Activated gamma-delta T cell treated with Interleukin-2 at 50 U/mL for 16 hours (primary cell): Measurements from ENCODE around the gene CCDC33.

Source experiments
- DNase-seq: peaks from one replicate; pipeline ENCODE4 v3.0.0-alpha.2; 2020

The CCDC33 gene

GRCh38 chr15:74259821-74260607, 23.9 kb downstream of the CCDC33 start:
- DNase-seq: no peak

DNA sequence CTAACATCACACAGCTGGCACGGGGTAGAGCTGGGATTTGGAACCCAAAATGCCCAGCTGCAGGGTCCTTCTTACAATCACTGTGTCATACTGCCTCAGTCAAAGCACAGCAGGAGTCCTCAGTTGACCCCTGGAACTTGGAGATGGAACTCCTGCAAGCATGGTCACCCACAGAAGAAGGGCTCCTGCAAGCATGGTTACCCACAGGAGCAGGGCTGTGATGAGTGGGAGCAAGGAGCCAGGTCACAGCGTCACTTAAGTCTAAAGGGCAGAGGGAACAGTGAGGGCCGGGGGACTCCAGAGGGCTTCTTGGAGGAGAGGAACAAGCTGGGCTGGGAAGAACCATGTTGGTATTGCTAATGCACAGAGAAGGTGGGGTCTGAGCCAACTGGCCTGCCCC, 24.9 kb downstream of the CCDC33 start:
- DNase-seq: no peak

DNA sequence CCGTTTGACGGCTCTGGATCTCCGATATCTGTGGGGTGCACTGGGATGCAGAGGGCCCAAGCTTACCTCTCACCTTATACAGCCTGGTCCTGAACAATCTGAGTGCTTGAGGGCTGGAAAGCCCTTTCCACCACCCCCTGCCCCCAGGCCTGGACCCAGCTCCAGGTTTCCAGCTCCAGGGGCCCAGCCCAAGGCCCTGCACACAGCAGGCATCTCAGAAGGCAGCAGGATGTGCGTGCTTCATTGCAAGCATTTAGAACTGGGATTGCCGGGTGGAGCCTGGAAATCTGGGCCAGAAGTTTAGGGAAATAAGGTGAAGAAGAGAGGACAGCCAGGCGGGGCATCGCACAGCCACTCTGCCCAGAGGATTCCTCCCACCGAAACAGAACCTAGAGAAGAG, 25.6 kb downstream of the CCDC33 start:
- DNase-seq: no peak

- DNase-seq: no peak
Observed at GRCh38 chr15:74262151-74262550, 26.0 kb downstream of the CCDC33 start.

DNA sequence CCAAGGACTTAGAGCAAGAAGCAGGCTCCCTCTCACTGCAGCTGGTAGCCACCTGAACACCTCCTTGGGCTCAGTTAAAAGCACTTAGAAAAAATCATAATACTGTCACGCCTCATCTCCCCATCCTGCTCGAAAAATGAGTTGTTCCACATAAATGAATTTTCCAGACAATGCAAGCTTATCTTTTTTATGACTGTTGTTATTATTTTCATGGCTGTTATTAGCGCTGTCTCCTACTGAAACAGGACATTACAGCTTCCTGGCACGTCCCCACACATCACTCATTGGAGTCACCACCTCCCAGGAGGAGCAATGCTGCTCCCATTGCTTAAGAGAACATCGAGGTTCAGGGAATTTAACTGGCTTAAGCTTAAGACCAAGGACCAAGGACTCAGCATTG, 26.5 kb downstream of the CCDC33 start:
- no peak for DNase-seq

- DNase-seq: no peak
Observed at GRCh38 chr15:74263466-74263865, 27.3 kb downstream of the CCDC33 start.

GRCh38 chr15:74264081-74264501, 28.0 kb downstream of the CCDC33 start:
- no peak for DNase-seq

- no peak for DNase-seq
Observed at GRCh38 chr15:74265046-74265639, 29.0 kb downstream of the CCDC33 start.

DNA sequence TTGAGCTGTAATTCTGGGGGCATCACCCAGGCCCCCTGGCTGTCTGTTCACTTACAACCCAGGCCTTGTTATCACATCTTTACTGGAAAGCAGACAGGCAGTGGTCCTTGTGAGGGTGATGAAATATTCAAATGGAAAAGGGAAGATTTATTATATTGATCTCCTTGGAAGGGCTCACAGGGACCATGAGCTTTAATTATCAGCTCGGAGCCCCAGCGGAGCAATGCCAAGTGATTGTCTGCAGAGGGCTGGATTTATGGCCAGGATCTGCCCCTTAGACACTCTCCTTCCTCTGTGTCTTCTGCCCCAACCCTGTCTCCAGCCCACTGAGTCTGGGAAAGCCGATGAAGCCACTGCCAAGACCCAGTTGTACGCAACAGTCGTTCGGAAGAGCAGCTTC, 31.9 kb downstream of the CCDC33 start:
- no peak for DNase-seq

DNA sequence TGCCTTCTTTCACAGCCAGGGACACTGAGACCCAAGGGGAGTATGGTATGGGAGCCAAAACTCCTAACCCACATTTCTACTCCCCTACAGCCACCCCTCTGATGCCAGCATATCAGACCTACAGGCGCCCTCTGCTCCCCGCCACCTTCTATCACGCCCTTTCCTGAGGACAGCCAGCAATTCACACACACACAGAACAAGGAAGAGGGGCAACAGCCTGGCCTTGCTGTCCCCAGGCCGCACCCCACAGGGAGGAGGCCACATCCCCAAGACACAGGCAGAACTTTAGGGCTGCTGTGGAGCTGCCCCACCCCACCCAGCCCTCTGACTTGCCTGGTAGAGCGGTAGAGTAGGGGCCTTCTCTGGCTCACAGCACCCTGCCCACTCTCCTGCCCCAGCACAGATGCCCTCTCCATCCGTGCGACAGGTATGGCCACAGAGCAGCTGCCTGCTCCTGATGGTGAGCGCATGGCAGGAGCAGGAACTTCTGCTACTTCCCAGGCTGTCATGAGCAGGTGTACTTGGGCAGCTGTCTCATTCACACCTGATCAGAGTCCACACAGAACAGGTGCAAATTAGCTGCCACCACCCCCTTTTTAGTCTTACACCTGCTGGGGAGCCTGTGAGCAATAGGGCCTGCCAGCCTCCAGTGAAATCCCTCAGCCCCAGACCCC, 33.4 kb downstream of the CCDC33 start:
- DNase-seq: no peak

- DNase-seq: no peak
Observed at GRCh38 chr15:74270155-74270554, 34.0 kb downstream of the CCDC33 start.

GRCh38 chr15:74270854-74271520, 34.9 kb downstream of the CCDC33 start:
- no peak for DNase-seq

DNA sequence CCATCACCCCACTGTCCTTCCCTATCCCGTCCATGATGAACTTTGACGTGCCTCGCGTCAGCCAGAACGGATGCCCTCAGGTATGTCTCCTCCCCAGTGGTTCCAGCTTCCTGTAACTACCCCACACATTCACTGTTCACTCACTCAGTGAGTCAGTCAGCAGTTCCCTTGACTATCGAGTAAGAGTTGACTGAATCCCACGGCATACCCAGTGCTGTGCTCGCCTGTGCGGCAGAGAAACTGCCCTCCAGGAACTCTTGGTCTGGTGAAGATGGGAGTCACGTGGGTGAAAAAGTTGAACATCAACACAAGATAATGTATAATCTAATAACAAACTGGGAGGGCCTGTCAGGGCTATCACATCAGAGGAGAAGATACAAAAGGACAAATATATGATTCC, 36.7 kb downstream of the CCDC33 start:
- DNase-seq: no peak

GRCh38 chr15:74274470-74275038, 38.4 kb downstream of the CCDC33 start:
- no peak for DNase-seq

GRCh38 chr15:74275957-74276356, 39.8 kb downstream of the CCDC33 start:
- DNase-seq: no peak

DNA sequence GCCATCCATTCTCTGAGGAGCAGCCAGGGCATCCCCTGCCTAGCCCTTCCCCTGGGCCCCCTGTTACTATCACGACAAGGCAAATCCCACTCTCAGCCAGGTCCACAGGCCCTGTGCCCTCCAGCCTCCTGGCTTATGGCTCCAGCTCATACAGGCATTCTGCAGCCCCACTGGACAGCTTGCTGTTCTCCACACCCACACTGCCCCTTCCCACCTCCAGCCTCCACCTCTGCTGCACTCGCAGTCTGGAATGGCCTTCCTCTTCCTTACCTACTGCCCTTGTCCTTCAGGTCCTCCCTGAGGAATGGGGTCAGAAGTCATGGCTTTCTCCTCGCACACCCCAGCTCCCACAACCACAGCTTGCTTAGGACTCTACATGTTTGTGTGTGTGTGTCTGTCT, 40.4 kb downstream of the CCDC33 start:
- no peak for DNase-seq

- no peak for DNase-seq
Observed at GRCh38 chr15:74277242-74277810, 41.2 kb downstream of the CCDC33 start.

- no peak for DNase-seq
Observed at GRCh38 chr15:74278207-74278606, 42.1 kb downstream of the CCDC33 start.

DNA sequence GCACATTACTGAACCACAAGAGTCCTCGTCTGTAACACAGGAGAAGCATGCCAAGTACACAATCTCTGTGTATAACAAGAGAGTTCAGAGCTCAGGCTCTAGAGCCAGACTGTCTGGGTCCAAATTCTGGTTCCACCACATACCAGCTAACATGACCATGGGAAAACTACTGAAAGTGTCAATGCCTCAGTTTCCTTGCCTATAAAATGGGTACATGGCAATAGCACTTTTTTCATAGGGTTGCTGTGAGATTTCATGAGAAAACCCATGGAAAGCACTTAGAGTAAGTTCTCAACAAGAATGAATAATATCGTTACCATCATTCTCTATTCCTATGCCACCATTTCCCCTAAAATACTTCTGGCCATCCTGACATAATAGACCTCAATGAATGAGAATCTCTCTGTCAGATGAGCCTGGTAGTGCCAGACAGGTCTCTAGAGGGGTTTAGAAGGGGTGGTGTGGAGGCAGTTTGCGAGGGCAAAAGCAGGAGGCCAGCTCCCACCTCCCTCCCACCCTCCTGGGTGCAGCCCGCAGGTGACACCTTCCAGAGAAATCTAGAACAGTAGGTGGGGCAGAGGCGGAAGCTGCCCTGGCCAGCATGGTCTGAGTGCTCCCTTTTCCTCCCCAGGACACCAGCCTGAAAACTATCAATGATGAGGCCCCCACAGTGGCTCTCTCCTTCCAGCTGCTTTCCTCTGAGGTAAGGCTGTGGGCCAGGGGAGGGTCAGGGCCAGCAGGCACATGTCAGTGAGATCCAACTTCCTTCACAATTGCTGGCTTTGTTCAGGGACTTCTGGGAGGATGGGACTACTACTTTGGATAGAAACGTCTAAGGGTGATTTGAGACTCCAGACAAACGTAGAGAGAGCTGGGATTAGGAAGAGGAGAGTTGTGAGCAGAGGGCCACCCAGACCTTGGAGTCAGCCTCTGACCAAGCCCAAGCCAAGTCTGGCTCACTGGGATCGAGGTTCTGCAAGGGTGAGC, 45.3 kb downstream of the CCDC33 start:
- DNase-seq: no peak

- no peak for DNase-seq
Observed at GRCh38 chr15:74283368-74283767, 47.2 kb downstream of the CCDC33 start.

GRCh38 chr15:74289671-74290070, 53.5 kb downstream of the CCDC33 start:
- no peak for DNase-seq

GRCh38 chr15:74290645-74291044, 54.5 kb downstream of the CCDC33 start:
- no peak for DNase-seq
